ENCODE results near the gene ZNF629. TPM values are rescaled to one million over a fixed set of nuclear protein-coding genes. Genes with fewer than 3 reads are reported as not detected.

ZNF629 gene
- total and polyA plus RNA-seq, 2 donors (not counting 1 experiment from before 2014, with no cell fraction given), result 1.2 to 6.9 TPM

GRCh38 chr16:30761928-30762902, 24.8 kb downstream of the ZNF629 start, which contains the start of the genes CFAP119 and RNF40:
Gene CFAP119 (minus strand): TSS chr16:30762062. CDS start chr16:30761748, 314 bp downstream.
Gene RNF40 (plus strand): TSS chr16:30762322. CDS start chr16:30762546, 224 bp downstream.
- under 1% methylated on average over 60 of the region's 60 CpGs for WGBS (ENCODE audit: insufficient coverage)
- H3K36me3 ChIP-seq (replicated peaks in 1 of 2; ENCODE audit: control extremely low read depth in 1 of 2, control insufficient read depth in 1 of 2, extremely low read depth in 1 of 2, insufficient read depth in 2 of 2, low read length in 1 of 2), result peaks cover 0 to 44% of the 10 kb centered on the region in 2 experiments
- peak within 1 kb of the TSS; percentile 82 to 93 (median 90) for H3K4me3 ChIP-seq (ENCODE audit: control extremely low read depth in 1 of 5, extremely low read depth in 1 of 5, insufficient read depth in 1 of 5, low read depth in 2 of 5, low read length in 4 of 5)
- peaks cover 43% of the 10 kb centered on the region for H4K20me1 ChIP-seq (ENCODE audit: control insufficient read depth, insufficient read depth, low read length, poor library complexity, severe bottlenecking)
- peak within 1 kb of the TSS; percentile 98 for H3K4me3 Mint-ChIP-seq
- peak within 1 kb of the TSS; percentile 95 for H3K27ac Mint-ChIP-seq
- H3K27me3 Mint-ChIP-seq, result no peaks in the 10 kb centered on the region
- H3K9me3 ChIP-seq (ENCODE audit: control extremely low read depth in 1 of 3, control insufficient read depth in 2 of 3, insufficient read depth in 1 of 3, low read length in 2 of 3), result no peaks in the 10 kb centered on the region
- H3K4me1 Mint-ChIP-seq, result peaks cover 36% of the 10 kb centered on the region
- no peaks in the 10 kb centered on the region for H3K27me3 ChIP-seq (replicated peaks in 1 of 4; ENCODE audit: control extremely low read depth in 1 of 4, control insufficient read depth in 3 of 4, insufficient read depth in 4 of 4, low read length in 3 of 4)
- CTCF ChIA-PET, result interaction anchor here (0.7 kb wide), 1 partner anchor 51 kb away, joined by 3 read pairs; no protein-coding TSS in a partner anchor
- intact Hi-C loops (cut with micrococcal nuclease), result loop anchor here (1.0 to 5.0 kb wide), 8 partner anchors 14 to 270 kb away; partner anchors contain the start of genes ORAI3, PHKG2 and STX4
- peak within 1 kb of the TSS; percentile 96 for H3K9ac ChIP-seq (ENCODE audit: low read length)
- H3K79me2 ChIP-seq (ENCODE audit: control insufficient read depth, insufficient read depth, low read length), result peaks cover 33% of the 10 kb centered on the region
- DNase-seq, result peak; percentile 95
- H2AFZ ChIP-seq (ENCODE audit: insufficient read depth, low read depth, low read length, poor library complexity, severe bottlenecking), result peak within 1 kb of the TSS; percentile 94
- H3K9me3 Mint-ChIP-seq (ENCODE audit: insufficient read depth), result no peaks in the 10 kb centered on the region
- peak within 1 kb of the TSS; percentile 97 for H3K4me2 ChIP-seq (replicated peaks; ENCODE audit: low read depth, low read length, poor library complexity, severe bottlenecking)
- ATAC-seq (ENCODE audit: low read depth), result peak; percentile 92
- H3K4me1 ChIP-seq (ENCODE audit: control insufficient read depth in 2 of 2, insufficient read depth in 2 of 2, low read length in 2 of 2), result peaks cover 24 to 37% of the 10 kb centered on the region in 2 donors
- POLR2A ChIA-PET, result interaction anchor here (0.8 to 2.1 kb wide), 2 partner anchors 14 to 180 kb away, joined by 3 to 9 read pairs; partner anchors contain the start of gene PHKG2
- TF ChIP-seq CTCF (IDR thresholded peaks at IDR 0.05) (no peak), EZH2 (IDR thresholded peaks at IDR 0.05; ENCODE audit: borderline replicate concordance, insufficient read depth, low read depth, low read length, poor library complexity, severe bottlenecking) (no peak)
- H3K27ac ChIP-seq (ENCODE audit: low read length in 2 of 2), result peak within 1 kb of the TSS; percentile 57 to 91

Measured in B cell (primary cell).